Skeletal muscle tissue (tissue), 4 donors: ENCODE measurements around the gene TGFBR2. TPM values are rescaled to one million over a fixed set of nuclear protein-coding genes. Genes with fewer than 3 reads are reported as not detected.

Experiments
- H3K27ac ChIP-seq: one replicate; pipeline ENCODE4 v1.7.0; 2013; ENCODE audit warnings: mild to moderate bottlenecking, low read depth, low read length, inconsistent platforms
- H3K27me3 ChIP-seq, 3 donors: one replicate each; pipeline ENCODE4 v1.7.0; 2013; ENCODE audit warnings: low read length in 3 of 3; ENCODE audit not compliant: control insufficient read depth in 3 of 3, insufficient read depth in 3 of 3
- H3K36me3 ChIP-seq, 3 donors: one replicate each; pipeline ENCODE4 v1.7.0; 2013; ENCODE audit warnings: low read length in 3 of 3; ENCODE audit not compliant: control insufficient read depth in 3 of 3, insufficient read depth in 3 of 3
- H3K4me1 ChIP-seq, 3 donors: one replicate each; pipeline ENCODE4 v1.7.0; 2013; ENCODE audit warnings: low read length in 3 of 3, mild to moderate bottlenecking in 3 of 3; ENCODE audit not compliant: control insufficient read depth in 3 of 3, insufficient read depth in 3 of 3
- H3K4me3 ChIP-seq, 3 donors: one replicate each; pipeline ENCODE4 v1.7.0; 2013; ENCODE audit warnings: low read length in 3 of 3
- H3K9ac ChIP-seq, 3 donors: one replicate each; pipeline ENCODE4 v1.7.0; 2013; ENCODE audit warnings: low read length in 3 of 3, mild to moderate bottlenecking in 3 of 3, moderate library complexity in 2 of 3, low read depth in 1 of 3
- H3K9me3 ChIP-seq, 3 donors: one replicate each; pipeline ENCODE4 v1.7.0; 2013; ENCODE audit warnings: low read length in 3 of 3; ENCODE audit not compliant: control insufficient read depth in 3 of 3
- total RNA-seq: library from RNA; depleted of rRNA; stranded (reverse); fragments of >200 nt; gene quantifications from one replicate; pipeline ENCODE4 v1.2.3, GENCODE V29; 2014
- donor health status: Osteomylitis.

The TGFBR2 gene
- total RNA-seq, 1 donor from 2014 or later = 44.9 TPM

- Histone ChIP-seq H3K27ac (no peak overlapping the region), H3K36me3 (peaks cover 0 to 5% (median 0%) of the 10 kb centered on the region in 3 donors), H3K9ac (no peak overlapping the region), H3K9me3 (no peaks in the 10 kb centered on the region), H3K4me1 (peaks cover 0 to 6% (median 4%) of the 10 kb centered on the region in 3 donors), H3K27me3 (no peaks in the 10 kb centered on the region), H3K4me3 (no peak overlapping the region)
These were observed 95.8 kb downstream of the TGFBR2 start for GRCh38 chr3:30702038-30702827.

- Histone ChIP-seq H3K9ac (no peak overlapping the region), H3K4me1 (no peaks in the 10 kb centered on the region), H3K9me3 (no peaks in the 10 kb centered on the region), H3K4me3 (no peak overlapping the region), H3K27me3 (no peaks in the 10 kb centered on the region), H3K36me3 (peaks cover 0 to 5% (median 0%) of the 10 kb centered on the region in 3 donors), H3K27ac (no peak overlapping the region)
These were observed 96.5 kb downstream of the TGFBR2 start for GRCh38 chr3:30702828-30703397.

- Histone ChIP-seq H3K36me3 (no peaks in the 10 kb centered on the region), H3K27ac (no peak overlapping the region), H3K27me3 (no peaks in the 10 kb centered on the region), H3K4me1 (no peaks in the 10 kb centered on the region), H3K9ac (no peak overlapping the region), H3K4me3 (no peak overlapping the region), H3K9me3 (no peaks in the 10 kb centered on the region)
These were observed 98.8 kb downstream of the TGFBR2 start for GRCh38 chr3:30704931-30705890.

- Histone ChIP-seq H3K36me3 (no peaks in the 10 kb centered on the region), H3K4me1 (peaks cover 0 to 2% (median 0%) of the 10 kb centered on the region in 3 donors), H3K9me3 (no peaks in the 10 kb centered on the region), H3K27ac (no peak overlapping the region), H3K9ac (no peak overlapping the region), H3K4me3 (no peak overlapping the region), H3K27me3 (no peaks in the 10 kb centered on the region)
These were observed 101.4 kb downstream of the TGFBR2 start for GRCh38 chr3:30707825-30708224.

GRCh38 chr3:30708472-30708871 is 102.1 kb downstream of the TGFBR2 start:
- peaks cover 0 to 4% (median 0%) of the 10 kb centered on the region in 3 donors for H3K4me1 ChIP-seq

GRCh38 chr3:30710017-30710416 is 103.6 kb downstream of the TGFBR2 start:
- Histone ChIP-seq H3K27me3 (no peaks in the 10 kb centered on the region), H3K36me3 (no peaks in the 10 kb centered on the region), H3K4me3 (no peak overlapping the region), H3K9ac (no peak overlapping the region), H3K9me3 (no peaks in the 10 kb centered on the region), H3K4me1 (peaks cover 0 to 4% (median 0%) of the 10 kb centered on the region in 3 donors), H3K27ac (no peak overlapping the region)

More at GRCh38 chr3:30708472-30708871, 102.1 kb downstream of the TGFBR2 start:
- Histone ChIP-seq H3K9ac (no peak overlapping the region), H3K36me3 (no peaks in the 10 kb centered on the region), H3K4me3 (no peak overlapping the region), H3K27ac (no peak overlapping the region), H3K9me3 (no peaks in the 10 kb centered on the region), H3K27me3 (no peaks in the 10 kb centered on the region)

GRCh38 chr3:30711151-30711550 is 104.8 kb downstream of the TGFBR2 start:
- Histone ChIP-seq H3K4me3 (no peak overlapping the region), H3K27ac (no peak overlapping the region), H3K9me3 (no peaks in the 10 kb centered on the region), H3K4me1 (peaks cover 0 to 4% (median 0%) of the 10 kb centered on the region in 3 donors), H3K27me3 (no peaks in the 10 kb centered on the region), H3K36me3 (no peaks in the 10 kb centered on the region), H3K9ac (no peak overlapping the region)

- no peak overlapping the region for H3K27ac ChIP-seq
- no peak overlapping the region for H3K4me3 ChIP-seq
- H3K27me3 ChIP-seq = no peaks in the 10 kb centered on the region
- no peak overlapping the region for H3K9ac ChIP-seq
- no peaks in the 10 kb centered on the region for H3K36me3 ChIP-seq
- H3K9me3 ChIP-seq = no peaks in the 10 kb centered on the region
- H3K4me1 ChIP-seq = peaks cover 0 to 4% (median 0%) of the 10 kb centered on the region in 3 donors
These were observed 105.5 kb downstream of the TGFBR2 start for GRCh38 chr3:30711867-30712266.

- Histone ChIP-seq H3K27me3 (no peaks in the 10 kb centered on the region), H3K9ac (no peak overlapping the region), H3K4me3 (no peak overlapping the region), H3K36me3 (no peaks in the 10 kb centered on the region), H3K9me3 (no peaks in the 10 kb centered on the region), H3K4me1 (peaks cover 0 to 4% (median 0%) of the 10 kb centered on the region in 3 donors), H3K27ac (no peak overlapping the region)
These were observed 106.6 kb downstream of the TGFBR2 start for GRCh38 chr3:30712991-30713390.
